ENCODE data around the gene FAM78A. TPM values are rescaled to one million over a fixed set of nuclear protein-coding genes. Genes with fewer than 3 reads are reported as not detected.

Gene FAM78A
- 0.17 and 0.85 TPM in 2 replicates for total RNA-seq

DNA sequence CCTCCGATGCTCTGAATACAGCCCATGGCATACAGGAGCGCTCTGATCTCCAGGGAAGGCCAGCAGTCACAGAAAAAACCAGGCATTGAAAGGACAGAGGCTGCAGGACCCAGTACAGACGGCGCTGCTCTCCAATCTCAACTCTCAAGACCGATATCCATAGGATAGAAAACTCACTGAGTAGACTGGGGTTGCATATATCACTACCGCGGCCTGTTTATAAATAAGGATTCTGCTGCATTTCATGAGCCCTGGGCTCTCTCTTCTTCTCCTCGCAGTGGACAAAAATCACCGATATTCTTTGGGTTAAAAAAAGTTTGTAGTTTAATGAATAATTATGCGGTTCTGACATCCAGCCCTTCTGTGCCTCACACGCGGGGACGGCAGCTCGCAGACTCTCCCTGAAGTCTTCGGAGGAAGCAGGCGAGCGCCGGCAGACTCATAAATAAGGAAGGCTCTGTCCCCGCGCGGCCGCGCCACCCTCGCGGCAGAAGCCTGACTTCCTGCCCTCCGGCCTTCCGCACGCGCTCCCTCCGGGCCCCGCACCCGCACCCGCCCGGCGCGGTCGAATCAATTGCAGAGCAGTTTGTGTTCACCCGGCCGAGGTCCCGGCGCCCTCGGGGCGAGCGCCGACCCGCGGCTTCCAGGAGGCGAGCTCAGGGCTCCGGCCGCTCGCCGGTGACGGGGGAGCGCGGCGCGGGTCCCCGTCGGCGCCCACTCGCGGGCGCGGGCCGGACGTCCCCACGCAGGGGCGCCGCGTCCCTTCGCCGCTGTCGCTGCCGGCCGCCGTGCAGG is at the start of gene FAM78A:
Gene FAM78A, minus strand, starts transcription at position 417 of the 795 bp plus-strand sequence. Its CDS starts 331 bp downstream, at position 86.
- no peak for DNase-seq (ENCODE audit: low read depth)

- no peak for DNase-seq (ENCODE audit: low read depth)
These were observed 48.7 kb upstream of the FAM78A start for GRCh38 chr9:131324736-131325679.

DNA sequence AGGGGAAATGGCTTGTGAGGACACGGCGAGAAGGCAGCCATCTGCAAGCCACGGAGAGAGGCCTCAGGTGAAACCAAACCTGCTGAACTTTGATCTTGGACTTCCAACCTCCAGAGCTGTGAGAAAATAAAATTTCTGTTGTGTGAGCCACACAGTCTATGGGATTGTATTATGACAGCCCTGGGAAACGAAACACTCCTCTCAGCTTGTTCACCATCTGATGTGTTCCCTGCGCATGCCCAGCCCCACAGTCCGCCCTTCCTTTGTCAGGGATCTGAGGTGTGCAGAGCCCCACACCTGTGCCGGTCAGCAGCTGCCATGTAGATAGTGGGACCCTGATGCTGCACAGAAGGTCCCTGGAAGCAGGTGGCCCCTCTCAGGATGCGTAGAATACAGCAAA is 47.3 kb upstream of the FAM78A start:
- DNase-seq (ENCODE audit: low read depth), result no peak

- no peak for DNase-seq (ENCODE audit: low read depth)
These were observed 43.8 kb upstream of the FAM78A start for GRCh38 chr9:131320031-131320685.

GRCh38 chr9:131319486-131319885 is 43.2 kb upstream of the FAM78A start:
- DNase-seq (ENCODE audit: low read depth), result no peak

DNA sequence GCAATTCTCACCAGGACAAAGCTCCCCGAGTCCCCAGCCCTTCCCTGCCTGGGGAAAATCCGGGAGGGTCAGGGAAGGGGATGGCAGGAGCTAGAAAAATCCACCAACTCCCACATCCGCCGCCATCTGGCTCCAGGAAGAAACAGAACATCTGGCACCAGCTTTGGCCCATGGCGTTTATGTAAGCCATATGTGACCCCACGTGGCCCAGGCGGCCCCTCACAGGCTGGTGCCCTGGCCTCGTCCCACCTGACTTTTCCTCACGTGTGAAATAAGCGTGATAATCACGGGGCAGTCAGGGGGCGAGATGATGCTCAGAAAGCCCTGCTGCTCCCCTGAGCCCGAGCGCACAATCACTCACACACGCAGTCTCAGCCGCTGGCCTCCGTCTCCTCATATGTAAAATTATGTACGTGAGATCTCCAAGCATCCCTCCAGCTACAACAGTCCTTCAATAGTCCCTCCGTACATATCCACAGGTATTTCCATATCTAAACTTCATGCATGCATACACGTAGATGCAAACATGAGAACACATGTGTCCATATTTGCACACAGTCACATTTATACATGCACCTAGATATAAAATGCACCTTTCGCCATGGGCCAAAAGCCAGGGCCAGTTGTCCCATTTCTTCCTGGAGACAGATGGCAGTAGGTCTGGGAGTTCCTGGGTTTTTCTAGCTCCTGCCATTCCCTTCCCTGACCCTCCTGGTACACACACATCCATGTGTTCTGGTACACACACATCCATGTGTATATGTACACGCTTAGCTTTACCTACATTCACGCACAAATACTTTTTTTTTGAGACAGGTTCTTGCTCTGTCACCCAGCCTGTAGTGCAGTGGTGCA is 42.1 kb upstream of the FAM78A start:
- no peak for DNase-seq (ENCODE audit: low read depth)

DNA sequence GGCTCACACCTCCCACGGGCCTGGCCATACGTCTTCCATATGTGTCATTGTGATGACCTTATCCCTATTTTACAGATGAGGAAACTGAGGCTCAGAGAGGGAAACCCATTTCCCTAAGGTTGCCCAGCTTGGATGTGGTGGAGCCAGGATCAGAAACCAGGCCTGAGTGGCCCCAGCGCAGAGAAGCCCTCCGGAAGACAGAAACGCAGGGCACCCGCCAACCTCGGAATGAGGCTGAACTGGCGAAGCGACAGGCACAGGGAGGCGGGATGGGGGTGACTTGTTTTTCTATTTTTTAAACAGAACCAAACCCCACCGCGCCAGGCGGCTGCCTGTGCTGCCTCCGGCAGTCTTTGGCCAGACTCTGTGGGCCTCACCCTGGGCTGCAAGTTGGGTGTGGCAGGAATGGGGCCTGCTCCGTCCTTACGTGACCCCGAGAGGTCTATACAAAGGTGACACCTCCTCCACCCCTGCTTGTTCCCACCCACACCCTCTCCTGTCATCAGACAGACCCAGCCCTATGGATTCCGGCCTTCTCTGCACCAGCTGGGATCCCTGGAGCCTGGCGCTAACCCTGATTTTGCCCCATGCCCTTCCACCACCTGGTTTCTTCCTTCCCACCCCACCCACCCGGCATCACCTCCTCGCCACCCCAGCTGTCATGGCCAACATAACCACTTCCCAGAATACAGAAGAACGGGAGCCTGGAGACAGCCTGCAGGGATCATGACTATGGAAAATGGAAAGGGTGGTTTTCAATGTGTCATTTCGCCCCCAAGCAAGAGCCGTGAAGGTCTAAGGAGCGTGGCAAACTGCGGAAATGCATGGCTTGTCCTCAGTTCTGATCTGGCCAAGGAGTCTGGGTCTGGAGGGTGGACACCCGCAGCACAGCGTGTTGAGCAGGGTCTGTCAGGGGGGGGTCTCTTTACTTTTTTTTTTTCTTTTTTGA is 36.8 kb upstream of the FAM78A start:
- DNase-seq (ENCODE audit: low read depth), result no peak

- no peak for DNase-seq (ENCODE audit: low read depth)
These were observed 35.9 kb upstream of the FAM78A start for GRCh38 chr9:131312246-131312645.

DNA sequence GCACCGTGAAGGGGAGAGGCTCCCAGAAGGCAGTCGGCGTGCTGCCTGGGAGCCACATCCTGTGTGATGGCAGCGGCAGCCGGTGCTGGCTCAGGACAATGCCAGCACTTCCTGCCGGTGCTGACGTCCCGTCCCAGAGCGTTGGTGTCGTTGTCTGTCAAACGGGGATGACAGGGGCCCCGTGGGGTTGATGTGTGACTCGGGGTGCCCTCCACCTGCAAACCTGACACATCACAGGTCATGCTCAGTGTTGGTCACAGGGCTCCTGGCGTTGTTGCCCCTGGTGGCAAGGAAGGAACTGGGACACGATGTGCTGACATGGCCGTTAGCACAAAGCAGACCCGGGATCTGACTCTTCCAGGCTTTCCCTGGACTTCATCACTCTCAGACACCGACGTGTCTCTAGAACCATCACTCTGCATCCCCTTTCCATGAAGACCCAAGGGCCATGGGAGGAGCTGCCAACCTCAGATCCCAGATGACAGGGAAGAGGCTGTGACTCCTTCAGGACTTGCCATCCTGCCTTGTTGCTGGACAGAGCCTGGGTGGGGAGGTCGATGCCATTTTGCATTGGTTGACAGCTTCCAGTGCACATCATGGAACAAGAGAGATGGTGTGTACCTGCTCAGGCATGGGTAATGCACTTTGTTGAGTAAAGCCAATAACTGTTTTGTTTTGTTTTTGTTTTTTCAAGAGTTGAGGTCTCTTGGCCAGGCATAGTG is 34.7 kb upstream of the FAM78A start:
- DNase-seq (ENCODE audit: low read depth), result no peak

DNA sequence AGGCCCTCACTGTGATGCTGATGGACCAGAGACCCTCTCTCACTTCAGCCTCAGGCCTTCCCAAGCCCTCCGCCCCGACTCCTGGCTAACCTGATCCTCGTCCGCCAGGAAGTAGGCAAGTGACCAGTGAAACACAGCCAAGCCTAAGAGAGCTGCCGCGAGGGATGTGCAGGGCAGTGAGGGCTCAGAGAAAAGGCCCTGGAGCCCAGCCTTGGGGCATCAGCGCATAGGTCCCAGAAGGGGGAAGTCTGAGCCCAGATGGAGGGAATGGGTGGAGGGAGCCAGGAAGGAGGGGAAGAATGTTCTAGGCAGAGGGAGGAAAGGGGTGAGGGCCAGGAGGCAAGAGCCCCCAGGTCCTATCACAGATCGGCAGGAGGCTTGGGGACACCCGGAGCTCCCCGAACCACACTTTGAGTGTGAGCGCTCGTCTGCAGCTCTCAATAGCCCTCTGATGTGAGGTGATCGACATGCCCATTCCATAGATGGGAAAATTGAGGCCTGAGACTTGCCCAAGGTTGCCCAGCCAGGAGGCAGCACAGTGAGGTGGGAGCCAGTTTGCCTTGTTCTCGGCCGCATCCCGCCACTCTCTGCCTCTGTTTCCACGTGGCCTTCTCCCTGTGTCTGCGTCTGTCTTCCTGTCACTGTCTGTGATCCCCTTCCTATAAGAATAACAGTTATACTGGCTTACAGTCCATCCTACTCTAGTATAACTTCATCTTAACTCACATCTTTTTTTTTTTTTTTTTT is 33.4 kb upstream of the FAM78A start:
- no peak for DNase-seq (ENCODE audit: low read depth)

DNA sequence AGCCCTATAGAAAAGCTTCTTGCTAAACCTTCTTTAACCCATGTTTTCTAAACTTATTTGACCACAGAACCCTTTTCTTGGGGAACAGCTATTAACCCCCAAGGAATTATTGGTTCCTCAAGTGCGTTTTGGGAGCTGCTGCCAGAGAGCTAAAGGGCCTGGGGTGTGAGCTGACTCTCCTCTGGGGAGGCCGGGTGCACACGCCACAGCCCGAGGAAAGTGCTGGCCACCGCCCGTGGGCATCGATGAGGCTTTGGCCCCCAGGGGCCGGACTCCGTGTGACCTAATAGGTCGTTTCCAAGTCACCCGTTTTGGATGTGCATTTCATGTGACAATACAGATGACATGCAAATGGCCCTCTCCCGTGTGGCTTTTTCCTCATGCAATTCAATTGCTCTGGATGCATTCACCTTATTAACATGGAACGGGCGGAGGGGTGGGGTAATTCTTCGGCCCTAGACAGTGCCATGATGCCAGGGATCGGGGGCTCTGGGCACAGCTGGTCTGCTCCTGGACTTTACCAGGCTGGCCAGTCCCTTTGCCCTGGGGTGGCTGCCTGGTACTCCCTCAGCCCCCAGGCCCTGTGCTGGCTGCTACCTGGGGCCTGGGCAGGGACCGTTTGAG is 32.7 kb upstream of the FAM78A start:
- DNase-seq (ENCODE audit: low read depth), result no peak

- no peak for DNase-seq (ENCODE audit: low read depth)
These were observed 32.1 kb upstream of the FAM78A start for GRCh38 chr9:131308452-131308851.

DNA sequence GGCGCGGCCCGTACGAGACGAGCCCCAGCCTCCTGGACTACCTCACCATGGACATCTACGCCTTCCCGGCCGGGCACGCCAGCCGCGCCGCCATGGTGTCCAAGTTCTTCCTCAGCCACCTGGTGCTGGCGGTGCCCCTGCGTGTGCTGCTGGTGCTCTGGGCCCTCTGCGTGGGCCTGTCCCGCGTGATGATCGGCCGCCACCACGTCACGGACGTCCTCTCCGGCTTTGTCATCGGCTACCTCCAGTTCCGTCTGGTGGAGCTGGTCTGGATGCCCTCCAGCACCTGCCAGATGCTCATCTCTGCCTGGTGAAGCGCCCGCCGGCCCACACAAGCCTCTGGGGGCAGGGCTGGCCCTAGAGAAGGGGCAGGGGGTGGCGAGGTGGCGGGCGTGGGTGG is 31.7 kb upstream of the FAM78A start:
- no peak for DNase-seq (ENCODE audit: low read depth)

- no peak for DNase-seq (ENCODE audit: low read depth)
These were observed 30.2 kb upstream of the FAM78A start for GRCh38 chr9:131306397-131307004.

- DNase-seq (ENCODE audit: low read depth), result no peak
These were observed 28.5 kb upstream of the FAM78A start for GRCh38 chr9:131304676-131305355.

DNA sequence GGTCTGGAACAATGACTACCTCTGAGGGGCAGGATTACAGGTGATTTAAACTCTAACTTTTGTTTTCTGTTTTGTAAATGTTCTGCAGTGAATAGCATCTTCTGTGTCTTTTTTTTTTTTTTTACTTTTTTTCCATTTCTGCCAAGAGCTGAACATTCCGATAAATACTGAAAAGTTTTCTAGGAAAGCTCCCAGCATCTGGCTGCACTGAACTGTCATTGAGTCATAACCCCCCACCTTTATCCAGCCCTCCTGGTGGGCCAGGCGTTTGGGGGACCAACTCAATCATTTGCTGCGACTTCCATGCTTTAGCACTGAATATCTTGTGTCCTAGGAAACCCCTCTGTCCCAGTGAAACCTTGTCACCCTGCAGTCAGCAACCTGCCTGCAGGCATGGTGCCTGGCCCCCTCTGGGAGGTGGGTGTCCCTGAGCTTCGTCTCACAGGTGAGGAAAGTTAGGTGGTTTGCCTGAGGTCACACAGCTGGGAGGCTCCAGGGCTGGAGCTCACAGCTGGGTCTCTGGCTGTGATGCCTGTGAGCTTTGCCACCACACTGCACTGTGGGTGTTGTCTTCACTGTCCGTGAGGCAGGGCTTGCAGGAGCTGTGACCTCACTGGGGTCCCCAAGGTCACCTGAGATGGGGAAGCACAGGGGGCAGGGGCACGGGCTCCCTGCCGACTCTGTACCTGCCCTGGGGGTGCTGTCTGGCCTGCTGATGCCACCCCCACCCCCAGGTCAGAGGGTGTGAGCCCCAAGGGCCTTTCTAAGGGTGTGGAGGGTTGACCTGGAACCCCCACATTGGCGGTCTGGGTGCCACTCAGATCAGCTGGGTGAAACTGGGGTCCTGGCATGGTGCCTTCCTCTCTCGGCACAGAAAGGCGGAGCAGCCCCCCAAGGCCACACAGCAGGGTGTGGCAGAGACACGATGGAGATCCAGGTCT is 27.3 kb upstream of the FAM78A start:
- no peak for DNase-seq (ENCODE audit: low read depth)
